ENCODE results near the gene MOB3A. TPM values are rescaled to one million over a fixed set of nuclear protein-coding genes. Genes with fewer than 3 reads are reported as not detected.

The MOB3A gene
- 14.1 and 20.4 TPM in 2 replicates for total RNA-seq

GRCh38 chr19:2096034-2096479, at the start of gene MOB3A:
TSS of gene MOB3A (minus strand) at chr19:2096326. CDS start at chr19:2078560, 17,766 bp downstream.

DNA sequence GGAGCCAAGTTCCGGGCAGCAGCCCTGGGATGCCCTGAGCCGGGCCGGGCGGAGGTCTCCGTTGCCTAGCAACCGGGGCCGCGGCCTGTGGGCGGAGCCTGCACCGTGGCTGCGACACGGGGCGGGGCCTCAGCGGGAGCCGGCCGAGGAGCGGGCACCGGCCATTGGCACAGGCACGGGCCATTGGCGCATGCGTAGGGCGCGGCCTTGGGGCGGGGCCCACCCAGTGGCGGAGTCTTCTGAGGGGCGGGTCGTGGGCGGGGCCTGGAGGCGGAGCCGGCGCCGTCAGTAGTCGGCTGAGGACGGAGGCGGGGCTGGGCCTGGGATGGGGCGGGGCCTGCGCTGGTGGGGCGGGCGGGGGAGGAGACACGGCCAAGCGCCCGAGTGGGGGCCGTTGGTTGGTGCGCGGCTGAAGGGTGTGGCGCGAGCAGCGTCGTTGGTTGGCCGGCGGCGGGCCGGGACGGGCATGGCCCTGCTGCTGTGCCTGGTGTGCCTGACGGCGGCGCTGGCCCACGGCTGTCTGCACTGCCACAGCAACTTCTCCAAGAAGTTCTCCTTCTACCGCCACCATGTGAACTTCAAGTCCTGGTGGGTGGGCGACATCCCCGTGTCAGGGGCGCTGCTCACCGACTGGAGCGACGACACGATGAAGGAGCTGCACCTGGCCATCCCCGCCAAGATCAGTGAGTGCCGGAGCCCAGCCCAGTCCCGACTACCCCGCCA, 515 bp upstream of the MOB3A start, which contains the start of gene IZUMO4:
TSS of gene IZUMO4 (plus strand) at position 436 of the 723 bp plus-strand sequence. CDS start at position 467, 31 bp downstream.

DNA sequence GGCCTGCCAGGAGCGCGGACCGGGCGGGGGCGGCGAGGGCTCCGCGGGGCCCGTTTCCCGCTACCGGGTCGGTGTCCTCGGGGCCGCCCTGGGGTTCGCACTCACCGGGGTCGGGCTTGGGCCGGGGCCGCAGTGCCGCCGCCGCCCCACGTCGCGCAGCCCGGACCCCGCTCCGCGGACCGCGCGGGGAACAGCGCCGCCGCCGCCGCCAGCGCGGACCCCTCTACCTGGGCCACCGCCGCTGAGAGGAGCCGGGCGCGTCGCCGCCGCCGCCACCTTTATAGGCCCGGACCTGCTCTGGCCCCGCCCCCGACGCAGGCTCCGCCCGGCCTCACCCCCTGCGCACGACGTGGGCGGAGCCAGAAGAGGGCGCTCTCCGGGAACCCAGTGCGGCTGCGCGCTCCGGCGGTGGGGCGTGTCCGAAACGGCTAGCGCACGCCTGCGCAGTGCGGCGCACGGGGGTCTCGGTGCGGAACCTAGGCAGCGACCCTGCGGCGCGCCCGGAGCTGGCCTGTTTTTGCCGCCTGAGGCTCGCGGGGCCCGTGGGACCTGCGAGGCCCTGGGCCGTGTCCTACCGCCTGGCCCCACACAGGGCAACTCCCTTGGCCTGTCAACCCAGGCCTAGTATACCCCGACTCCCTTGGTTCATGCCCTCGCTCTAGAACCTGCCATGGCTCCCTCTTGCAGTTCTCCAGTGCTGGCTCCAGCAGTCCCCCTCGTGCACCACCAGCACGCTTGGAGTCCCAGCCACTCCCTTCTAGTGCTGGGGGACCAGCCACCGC, 44.9 kb downstream of the MOB3A start, which contains the start of gene MKNK2:
TSS of gene MKNK2 (minus strand) at position 254 of the 782 bp plus-strand sequence. CDS start 393 bp downstream, outside the sequence.

Other genes with a start within 250 kb of the MOB3A start
- 4.3 and 4.9 TPM in 2 replicates for gene REXO1, start 247.8 kb downstream of the MOB3A start, total RNA-seq
- gene KLF16, start 232.7 kb downstream of the MOB3A start, total RNA-seq, result 3.9 and 4.7 TPM in 2 replicates
- gene ABHD17A, start 210.8 kb downstream of the MOB3A start, total RNA-seq, result 72.7 and 84.0 TPM in 2 replicates
- 1.9 and 2.0 TPM in 2 replicates for gene ADAT3, start 190.9 kb downstream of the MOB3A start, total RNA-seq
- 20.4 and 21.9 TPM in 2 replicates for gene SCAMP4, start 190.9 kb downstream of the MOB3A start, total RNA-seq
- gene CSNK1G2, start 155.2 kb downstream of the MOB3A start, total RNA-seq, result 49.6 and 55.8 TPM in 2 replicates
- 29.8 and 40.8 TPM in 2 replicates for gene BTBD2, start 80.6 kb downstream of the MOB3A start, total RNA-seq
- 75.1 and 110 TPM in 2 replicates for gene MKNK2, start 45.1 kb downstream of the MOB3A start, total RNA-seq
- 0.95 and 1.4 TPM in 2 replicates for gene IZUMO4, start 589 bp upstream of the MOB3A start, total RNA-seq
- 56.6 and 61.2 TPM in 2 replicates for gene AP3D1, start 55.2 kb upstream of the MOB3A start, total RNA-seq
- gene DOT1L, start 67.6 kb upstream of the MOB3A start, total RNA-seq, result 2.2 and 2.8 TPM in 2 replicates
- 62.7 and 69.4 TPM in 2 replicates for gene PLEKHJ1, start 140.0 kb upstream of the MOB3A start, total RNA-seq
- 46.4 and 56.8 TPM in 2 replicates for gene SF3A2, start 140.5 kb upstream of the MOB3A start, total RNA-seq
- gene AMH, start 153.0 kb upstream of the MOB3A start, total RNA-seq, result 1.3 and 2.0 TPM in 2 replicates
- gene JSRP1, start 160.1 kb upstream of the MOB3A start, total RNA-seq, result 0.43 TPM in 1 of 2 replicates, not detected in the other
- gene PEAK3, start 185.8 kb upstream of the MOB3A start, total RNA-seq, result 0.22 and 0.26 TPM in 2 replicates
- not detected in 2 replicates for gene LINGO3, start 211.8 kb upstream of the MOB3A start, total RNA-seq
- gene LSM7, start 232.3 kb upstream of the MOB3A start, total RNA-seq, result 78.6 and 88.9 TPM in 2 replicates
- 18.6 and 25.1 TPM in 2 replicates for gene SPPL2B, start 232.4 kb upstream of the MOB3A start, total RNA-seq

Data from dermis lymphatic vessel endothelial cell (primary cell).